Upper lobe of left lung (tissue), 4 donors: Measurements from ENCODE around the gene THTPA.

Source experiments
- EP300 ChIP-seq, 4 donors: sonication (generic); formaldehyde crosslinking; IDR thresholded peaks; one replicate each; pipeline ENCODE4 v1.5.1; 2017; ENCODE audit warnings: antibody characterized with exemption in 4 of 4, control low read depth in 2 of 4
- POLR2A ChIP-seq, 4 donors: fragments of 450-650 bp; IDR thresholded peaks; one replicate each; pipeline ENCODE4 v1.5.1; 2016 to 2017; ENCODE audit warnings: antibody characterized with exemption in 4 of 4, mild to moderate bottlenecking in 2 of 4
- TF ChIP-seq, protein P1 (sequence below), 6 experiments: fragments of 450-650 bp in 4 of 6; fragments of 200-600 bp in 2 of 6; sonication (generic) in 2 of 6; IDR thresholded peaks; one replicate each; pipeline ENCODE4 v1.5.1; 2016 to 2019; ENCODE audit warnings: antibody characterized with exemption in 6 of 6

- TF ChIP-seq POLR2A (IDR thresholded peaks at IDR 0.05) (no peak), EP300 (IDR thresholded peaks at IDR 0.05) (no peak)
- TF ChIP-seq, protein P1, sequence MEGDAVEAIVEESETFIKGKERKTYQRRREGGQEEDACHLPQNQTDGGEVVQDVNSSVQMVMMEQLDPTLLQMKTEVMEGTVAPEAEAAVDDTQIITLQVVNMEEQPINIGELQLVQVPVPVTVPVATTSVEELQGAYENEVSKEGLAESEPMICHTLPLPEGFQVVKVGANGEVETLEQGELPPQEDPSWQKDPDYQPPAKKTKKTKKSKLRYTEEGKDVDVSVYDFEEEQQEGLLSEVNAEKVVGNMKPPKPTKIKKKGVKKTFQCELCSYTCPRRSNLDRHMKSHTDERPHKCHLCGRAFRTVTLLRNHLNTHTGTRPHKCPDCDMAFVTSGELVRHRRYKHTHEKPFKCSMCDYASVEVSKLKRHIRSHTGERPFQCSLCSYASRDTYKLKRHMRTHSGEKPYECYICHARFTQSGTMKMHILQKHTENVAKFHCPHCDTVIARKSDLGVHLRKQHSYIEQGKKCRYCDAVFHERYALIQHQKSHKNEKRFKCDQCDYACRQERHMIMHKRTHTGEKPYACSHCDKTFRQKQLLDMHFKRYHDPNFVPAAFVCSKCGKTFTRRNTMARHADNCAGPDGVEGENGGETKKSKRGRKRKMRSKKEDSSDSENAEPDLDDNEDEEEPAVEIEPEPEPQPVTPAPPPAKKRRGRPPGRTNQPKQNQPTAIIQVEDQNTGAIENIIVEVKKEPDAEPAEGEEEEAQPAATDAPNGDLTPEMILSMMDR (IDR thresholded peaks at IDR 0.05), result no peak
Measured at GRCh38 chr14:23589606-23590005, 33.5 kb downstream of the THTPA start.
